GM21737 (cell line): Measurements from ENCODE around the gene GALNT17.
"Not testable (repeated sequence)": the region's sequence is repeated elsewhere in the genome, so short reads cannot be mapped to it uniquely, and the experiment has no call there.

Experiments used
- ATAC-seq: cut with Tn5 transposase; IDR thresholded peaks from one replicate; pipeline ENCODE4 v1.9.1; 2021; ENCODE audit warnings: mild to moderate bottlenecking, moderate library complexity; ENCODE audit not compliant: unreplicated experiment

Gene GALNT17

DNA sequence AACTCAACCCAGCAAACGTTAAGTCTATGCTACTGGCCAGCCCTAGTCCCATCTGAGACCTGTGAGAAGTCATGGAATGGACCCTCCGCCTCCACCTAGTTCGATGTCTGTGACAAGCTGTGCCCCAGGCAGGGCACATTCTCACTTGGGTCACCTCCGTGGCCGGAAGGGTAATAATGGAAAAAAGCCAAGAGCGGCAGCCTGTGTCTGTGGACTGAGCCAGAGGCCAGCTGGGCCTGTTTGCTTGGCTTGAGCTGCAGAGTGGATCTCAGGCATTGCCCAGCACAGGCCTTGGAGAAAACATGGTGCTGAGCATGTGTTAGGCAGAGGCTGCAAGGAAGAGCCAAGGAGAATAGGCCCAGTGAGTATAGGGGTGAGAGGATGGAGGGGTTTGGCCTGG is 97.8 kb downstream of the GALNT17 start:
- no peak for ATAC-seq

DNA sequence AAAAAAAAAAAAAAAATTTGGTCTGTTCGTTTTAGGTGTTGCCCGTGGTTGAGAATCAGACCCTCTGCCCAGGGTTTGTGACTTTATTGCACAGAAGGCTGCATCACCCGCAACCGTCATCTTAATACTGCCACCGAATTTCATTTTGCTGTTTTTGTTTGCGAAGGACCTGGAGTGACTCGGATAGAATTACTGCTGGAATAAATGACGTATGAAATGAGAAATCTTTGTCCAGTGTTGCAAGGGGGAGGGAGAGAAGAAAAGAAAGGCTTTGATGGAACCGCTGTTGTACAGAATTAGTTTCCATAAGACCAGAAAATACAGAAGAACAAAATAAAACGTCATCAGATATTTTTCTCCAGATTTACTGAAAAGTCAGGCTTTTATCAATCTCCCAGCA is 103.3 kb downstream of the GALNT17 start:
- ATAC-seq, result no peak

DNA sequence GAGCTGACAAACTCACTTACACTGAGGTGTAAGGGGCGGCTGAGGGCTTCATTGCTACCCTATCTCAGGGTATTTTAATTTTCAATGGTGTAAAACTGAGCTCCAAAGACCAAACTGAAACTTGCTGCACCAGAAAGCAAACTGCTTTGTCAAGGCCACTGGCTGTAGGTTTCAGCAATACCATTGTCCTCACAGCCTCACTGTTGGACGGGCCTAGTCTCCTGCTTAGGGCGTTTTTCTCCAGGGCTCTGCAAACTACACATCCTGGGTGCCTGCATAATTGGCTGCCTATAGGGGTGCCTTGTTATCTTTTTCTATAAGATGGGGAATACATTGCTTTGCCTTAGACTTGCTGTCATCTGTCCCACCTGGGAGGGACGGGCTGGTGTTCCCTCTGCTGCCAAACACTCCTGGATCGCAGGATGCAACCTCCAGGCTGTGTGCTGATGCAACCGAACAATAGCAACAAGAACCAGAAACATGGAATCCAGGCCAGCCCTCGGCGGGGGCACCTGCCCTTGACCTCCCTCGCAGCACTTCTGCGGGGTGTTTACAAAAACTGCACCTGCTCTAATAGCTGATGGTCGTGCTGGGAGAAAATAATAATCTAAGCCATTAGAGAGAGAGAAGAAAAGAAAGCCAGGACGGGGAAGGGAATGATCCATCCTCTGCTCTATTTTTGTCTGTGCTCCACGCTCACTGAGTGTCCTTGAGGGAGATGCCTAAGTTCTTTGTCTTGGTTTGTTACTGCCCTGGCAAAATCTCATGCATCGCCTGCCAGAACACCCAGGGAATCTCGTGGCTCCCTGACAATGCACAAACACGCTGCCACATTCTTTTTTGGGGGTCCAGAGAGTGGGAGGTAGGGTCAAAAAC is 104.5 kb downstream of the GALNT17 start:
- no peak for ATAC-seq

DNA sequence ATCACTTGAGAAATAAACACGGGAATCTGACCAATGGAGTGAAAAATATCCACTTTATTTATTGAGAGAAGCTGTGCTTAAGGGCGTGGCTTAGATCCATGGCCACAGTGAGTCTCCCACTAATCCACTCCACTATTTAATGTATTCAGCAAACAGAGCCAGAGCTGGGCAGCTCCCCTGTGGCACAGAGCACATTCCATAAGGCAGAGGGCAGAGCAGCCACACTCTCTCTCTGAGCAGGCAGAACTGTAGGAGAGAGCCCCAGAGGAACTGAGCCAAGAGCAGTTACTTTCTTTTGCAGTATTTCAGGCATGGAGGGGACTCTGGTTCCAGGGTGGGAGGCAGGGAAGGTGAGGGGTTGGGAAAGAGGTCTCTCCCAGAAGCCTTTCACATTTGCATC is 106.0 kb downstream of the GALNT17 start:
- no peak for ATAC-seq

DNA sequence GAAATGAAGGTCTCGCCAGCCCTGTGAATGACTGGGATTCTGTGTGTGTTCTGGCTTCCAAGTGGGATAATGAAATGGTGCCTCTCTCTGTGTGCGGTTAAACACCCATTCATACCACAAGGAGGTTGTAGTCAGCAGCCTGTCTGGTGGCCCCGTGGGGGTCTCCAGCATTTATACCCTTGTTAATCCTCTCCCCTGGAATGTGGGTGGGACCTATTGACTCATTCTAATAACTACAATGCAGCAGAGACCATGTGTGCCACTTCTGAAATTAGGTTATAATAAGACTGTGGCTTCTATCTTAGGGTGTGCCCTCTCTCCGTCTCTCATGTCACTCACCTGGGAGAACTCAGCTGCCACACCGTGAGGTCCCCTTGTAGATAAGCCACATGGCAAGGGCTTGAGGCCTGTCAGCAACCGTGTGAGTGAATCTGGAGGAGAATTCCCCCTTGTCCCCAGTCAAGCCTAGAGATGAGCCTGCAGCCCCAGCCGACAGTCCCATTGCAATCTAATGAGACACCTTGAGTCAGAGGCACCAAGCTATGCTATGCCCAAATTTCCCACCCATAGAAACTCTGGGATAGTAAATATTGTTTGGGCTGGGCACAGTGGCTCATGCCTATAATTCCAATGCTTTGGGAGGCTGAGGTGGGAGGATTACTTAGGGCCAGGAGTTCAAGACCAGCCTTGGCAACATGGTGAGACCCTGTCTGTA is 106.8 kb downstream of the GALNT17 start:
- ATAC-seq, result no peak

DNA sequence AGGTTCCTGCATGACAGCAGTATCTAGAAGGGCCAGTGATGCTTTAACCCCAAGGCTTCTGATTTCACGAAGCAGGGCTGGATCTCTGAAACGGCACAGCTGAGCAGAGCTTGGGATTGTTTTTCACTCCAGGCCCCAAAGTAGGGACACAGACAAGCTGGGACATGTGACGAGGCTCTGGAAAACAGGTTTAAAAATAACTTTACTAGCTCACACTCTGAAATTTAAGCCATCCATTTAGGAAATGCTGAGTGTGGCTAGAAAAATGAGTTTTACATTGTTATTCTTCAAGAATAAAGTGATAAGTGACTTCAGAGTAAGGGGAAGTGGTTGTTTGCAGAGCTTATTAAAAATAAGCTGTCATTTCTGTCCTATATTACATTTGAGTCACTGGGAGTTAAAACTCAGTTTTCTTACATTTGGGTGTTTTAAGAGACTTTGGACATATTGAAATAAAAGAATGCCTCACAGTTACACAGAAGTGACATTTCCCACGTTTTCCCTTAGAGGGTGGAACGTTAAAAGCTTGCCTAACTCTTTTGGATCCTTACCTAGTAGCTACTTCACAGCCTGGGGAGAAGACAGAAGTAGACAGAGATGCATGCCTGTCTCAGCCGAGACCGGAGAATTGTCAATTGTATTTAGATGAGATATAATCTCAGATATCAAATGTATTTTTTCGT is 107.8 kb downstream of the GALNT17 start:
- no peak for ATAC-seq

DNA sequence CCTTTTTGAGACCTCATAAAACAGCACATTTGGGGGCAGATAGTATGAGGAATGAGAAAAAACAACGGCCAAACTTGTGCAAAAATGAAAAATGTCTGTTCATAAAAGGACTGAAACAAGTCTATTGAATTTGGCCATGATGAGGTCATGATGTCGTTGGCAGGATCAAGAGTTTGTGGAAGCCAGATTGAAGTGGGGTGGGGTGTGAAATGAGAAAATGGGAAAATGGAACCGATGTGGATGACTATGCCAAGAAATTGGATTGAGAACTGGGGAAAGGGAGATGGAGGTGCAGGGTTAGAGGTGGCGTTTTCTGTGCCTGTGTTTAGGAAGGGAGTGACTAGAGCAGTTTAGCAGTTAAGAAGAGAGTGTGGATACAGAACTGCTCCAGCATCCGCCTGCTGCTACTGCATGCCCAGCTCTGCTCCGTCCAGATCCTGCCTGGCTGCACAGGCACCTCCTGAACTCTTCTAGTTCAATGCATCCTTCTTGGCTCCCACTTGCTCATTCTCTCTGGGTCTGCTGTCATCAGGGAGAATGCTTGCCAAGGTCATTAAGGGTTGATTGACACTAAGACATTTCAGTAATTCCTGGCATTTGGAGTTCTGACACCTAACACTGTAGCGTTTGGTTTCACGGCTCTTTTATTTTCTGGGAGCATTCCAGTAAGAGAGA is 111.9 kb downstream of the GALNT17 start:
- ATAC-seq, result no peak

DNA sequence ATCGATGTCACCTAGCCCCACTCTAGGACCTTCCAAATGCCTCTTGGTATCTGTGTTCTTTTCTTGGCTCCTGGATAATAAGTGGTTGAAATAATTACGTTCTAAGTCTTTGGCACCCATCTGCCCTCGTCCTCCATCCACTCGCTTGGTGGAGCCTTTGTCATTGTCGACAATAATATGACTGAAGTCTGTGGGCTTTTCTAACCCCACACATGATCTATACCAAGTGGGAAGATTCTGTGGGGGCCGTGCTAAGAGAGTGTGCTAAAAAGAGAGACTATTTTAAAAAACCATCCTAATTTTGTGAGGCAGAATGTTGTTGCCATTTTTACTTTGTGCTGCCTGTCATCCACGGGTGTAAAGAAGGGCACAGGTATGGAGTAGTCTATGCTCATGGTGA is 113.1 kb downstream of the GALNT17 start:
- ATAC-seq, result no peak

DNA sequence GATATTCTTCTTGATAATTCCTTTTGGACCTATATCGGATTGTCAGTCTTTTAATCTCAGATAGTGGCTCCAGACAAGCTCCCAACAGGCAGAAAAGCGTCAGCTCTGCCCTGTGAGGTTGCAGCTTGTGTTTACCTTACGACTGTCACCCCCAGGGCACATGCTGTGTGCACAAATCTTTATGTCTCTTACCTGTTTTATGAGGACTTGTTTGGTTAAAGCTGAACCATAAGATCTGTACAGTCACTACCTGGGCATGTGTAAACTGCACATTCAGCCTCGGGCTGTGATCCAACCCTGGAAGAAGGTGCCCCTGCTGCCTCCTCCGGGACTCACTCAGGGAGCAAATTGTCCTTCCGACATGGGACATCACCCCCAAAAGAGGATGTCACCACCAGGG is 119.8 kb downstream of the GALNT17 start:
- no peak for ATAC-seq

DNA sequence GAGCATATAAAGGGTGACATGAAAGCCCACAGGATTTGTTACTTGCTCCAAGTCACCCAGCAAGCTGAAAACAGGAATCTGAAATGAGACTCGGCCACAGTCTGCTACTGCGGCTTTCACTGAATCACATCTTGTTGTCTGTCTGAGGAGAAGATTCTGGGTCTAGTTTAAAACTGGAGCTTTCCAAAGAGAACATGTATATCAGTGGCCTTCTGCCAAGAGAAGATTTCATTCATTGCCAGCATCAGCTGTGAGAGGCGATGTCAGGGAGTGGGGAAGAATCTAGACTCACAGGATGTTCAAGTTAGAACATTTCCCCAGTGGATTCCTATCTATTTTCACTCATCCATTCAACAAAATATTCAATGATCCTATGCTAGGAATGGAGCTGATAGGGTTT is 122.8 kb downstream of the GALNT17 start:
- ATAC-seq, result no peak

DNA sequence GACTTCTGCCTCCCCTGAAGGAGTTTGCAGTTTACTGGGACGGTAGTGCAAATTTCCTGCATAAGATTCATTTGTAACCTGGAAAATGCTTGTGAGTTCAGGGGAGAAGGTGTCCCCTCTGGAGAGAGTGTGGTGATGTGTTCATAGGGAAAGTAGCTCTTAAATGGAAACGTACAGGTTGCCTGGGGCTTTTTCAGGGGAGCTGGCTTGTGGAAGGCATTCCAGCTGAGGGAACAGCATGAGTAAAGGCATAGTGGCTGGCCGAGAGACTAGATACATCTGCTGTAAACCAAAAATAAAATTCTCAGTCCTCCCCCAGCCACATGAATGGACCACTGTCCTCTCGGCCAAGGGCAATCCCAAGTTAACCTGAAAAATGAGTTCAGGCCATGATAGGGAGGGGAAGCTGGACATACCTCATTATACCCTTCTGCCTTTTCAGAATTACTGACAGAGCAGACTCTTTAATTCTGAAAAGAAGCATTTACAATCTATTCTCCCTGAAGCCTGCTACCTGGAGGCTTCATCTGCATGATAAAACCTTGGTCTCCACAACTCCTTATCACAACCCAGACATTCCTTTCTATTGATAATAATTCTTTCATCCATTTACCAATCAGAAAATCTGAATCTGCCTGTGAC is 123.7 kb downstream of the GALNT17 start:
- ATAC-seq, result no peak

DNA sequence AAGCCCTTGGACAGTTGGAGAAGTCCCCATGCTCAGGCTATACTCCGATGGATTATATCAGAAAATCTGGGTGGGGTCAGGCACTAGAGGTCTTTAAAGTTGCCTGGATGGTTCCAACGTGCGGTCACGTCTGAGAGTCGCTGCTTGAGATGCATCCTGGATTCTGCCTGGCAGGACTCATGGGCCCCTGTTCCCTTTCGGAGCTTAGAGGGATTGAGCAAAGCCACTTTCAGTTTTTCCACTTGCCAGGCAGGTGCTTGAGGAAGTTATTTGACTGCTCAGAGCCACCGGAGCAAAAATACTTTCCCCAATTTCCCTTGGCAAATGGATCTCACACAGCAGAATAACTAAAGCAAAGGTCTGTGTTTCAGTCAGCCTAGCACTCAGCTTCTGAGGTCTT is 129.1 kb downstream of the GALNT17 start:
- ATAC-seq, result no peak

DNA sequence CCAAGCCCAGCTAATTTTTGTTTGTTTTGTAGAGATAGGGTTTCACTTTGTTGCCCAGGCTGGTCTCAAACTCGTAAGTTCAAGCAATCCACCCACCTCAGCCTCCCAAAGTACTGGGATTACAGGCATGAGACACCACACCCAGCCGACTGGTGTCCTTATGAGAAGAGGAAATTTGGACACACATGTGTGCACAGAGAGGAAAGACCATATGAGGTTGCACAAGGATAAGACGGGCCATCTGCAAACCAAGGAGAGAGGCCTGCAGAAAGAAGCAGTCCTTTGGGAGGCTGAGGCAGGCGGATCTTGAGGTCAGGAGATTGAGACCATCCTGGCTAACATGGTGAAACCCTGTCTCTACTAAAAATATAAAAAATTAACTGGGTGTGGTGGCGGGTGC is 130.9 kb downstream of the GALNT17 start:
- ATAC-seq, result not testable (repeated sequence)

DNA sequence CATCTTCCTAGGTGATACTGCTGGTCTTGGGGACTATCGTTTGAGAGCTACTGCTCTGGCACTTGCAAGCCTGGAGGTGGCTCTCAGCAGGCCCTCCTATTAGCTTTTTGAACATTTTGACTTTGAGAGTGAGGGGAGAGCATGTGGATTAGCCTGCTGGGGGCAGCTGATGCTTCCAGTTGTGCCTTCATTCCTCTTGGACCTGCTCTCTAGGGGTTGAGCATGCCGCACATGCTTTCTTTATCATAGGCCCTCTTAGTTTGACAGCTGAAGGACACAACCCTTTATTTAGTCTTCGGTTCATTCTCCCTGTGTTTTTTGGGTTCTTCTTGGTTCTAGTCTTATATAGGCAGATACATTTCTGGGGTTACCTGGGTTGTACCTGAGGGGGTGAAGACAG is 132.1 kb downstream of the GALNT17 start:
- ATAC-seq, result no peak

DNA sequence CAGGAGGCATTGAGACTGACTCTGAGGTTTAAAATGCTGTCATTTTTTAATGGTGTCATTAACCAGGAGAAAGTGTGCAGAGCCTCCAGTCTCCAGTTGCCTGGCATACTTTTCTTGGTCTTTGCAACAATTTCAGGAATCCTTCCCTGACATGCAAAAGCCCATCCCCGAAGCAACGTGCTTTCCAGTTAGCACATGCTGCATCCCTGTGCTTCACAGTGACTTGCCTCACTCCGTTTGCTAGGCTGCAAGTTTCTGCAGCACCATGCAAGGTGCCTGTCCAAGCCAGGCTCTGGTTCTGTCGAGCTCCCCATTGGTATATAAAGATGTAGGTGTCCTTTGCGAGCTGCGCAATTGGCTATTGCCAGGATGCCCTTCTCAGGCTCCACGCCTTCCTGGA is 135.0 kb downstream of the GALNT17 start:
- ATAC-seq, result no peak

DNA sequence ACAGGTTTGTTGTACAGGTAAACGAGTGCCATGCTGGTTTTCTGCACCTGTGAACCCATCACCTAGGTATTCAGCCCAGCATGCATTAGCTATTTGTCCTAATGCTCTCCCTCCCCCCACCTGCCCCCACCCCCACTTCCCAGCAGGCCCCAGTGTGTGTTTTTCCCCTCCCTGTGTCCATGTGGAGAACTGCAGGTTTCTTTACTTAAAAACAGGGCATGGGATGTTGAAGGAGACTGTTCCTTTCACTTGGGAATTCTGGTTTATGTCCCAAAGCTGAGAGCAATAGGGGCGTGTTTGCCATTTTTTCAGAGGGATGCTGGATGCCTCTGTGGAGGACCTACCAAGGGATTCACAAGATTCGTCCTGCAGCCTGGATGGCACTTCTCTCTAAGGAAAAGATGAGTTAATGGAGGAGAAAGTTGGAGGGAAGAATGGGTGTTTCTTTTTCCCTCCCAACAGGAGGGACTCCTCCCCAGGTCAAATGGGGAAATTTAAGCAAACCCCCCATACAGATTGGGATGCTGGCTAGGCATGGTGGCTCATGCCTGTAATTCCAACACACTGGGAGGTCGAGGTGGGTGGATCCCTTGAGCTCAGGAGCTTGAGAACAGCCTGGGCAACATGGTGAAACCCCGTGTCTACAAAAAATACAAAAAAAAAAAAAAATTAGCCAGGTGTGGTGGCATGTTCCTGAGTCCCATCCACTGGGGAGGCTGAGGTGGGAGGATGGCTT is 136.0 kb downstream of the GALNT17 start:
- ATAC-seq, result no peak

DNA sequence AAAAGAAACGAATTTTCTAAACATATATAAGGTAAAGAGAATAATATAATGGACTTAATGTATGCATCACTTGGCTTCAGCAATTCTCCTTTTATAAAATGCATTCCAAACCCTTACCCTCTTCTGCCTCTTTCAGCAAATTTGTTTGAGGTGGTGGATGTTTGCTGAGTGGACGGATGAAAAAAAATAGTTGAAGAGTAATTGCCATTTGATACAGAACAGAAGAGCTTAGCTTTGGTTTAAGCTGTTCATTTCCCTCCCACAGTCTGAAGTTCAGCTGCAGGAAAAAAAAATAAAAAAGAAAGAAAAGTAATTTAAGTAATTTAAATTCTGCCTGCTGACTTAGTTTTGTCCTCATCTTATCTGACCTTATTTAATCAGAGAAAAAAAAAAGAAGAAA is 138.6 kb downstream of the GALNT17 start:
- ATAC-seq, result no peak

DNA sequence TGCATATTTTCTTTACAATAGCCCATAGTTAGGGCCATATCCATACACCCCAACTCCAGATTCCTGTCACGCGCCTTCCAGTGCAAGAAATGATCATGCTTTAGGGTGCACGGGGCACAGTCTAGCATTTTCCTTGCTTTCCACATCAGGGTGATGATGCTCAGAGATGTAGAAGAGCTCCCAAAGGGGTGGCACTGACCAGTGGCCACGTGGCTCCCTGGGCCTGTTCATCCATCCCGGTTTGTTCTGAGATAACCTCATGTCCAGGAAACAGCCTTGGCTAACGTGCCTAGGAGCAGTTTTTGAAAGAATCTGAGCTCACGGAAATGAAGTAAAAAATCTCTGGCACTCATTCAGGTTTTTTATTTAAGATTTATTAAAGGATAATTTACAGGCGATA is 139.3 kb downstream of the GALNT17 start:
- ATAC-seq, result no peak

DNA sequence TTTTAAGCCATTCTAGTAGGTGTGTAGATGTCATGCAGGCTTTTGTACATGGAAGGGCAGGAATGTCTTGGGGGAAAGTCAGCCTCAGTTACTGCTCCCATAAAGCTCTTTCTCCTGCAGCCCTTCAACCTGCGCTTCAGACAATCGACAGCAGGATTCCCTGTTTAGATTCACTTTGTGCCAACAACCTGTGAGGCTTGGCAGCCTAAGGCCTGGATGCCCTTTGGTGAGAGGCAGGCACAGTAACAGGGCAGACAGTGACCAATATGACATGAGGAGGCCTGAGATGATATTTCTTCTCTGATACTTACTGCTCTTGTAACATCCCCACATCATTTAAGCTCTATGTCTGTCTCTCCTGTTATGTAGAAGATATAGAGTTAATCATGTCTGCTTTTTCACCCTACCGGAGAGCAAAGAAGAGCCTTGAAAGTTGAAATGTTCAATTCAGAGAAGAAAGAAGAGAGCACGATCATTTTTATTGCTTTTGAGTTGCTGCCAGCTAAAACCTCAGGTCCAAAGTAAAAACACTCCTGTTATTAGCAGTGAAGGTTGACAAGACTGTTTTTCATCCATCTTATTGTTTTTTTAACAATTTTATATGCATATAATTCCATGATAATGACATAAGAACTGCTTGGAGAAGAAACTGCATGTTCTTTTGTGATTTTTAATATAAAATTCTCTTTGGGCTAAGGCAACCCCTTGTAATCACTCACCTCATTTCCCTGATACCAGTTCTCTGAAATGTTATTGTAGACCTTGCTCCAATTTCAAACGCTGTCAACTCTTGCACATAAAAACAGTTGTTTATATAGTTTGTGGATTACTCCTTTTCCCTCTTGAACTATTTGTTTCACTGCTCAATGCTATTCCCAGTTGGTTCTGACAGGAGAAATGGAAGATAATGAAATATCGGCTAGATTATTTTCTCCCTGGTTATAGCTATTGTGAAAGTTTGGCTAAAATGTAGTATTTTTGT is 140.9 kb downstream of the GALNT17 start:
- no peak for ATAC-seq
